ENCODE results near the gene TSPAN9.

DNA sequence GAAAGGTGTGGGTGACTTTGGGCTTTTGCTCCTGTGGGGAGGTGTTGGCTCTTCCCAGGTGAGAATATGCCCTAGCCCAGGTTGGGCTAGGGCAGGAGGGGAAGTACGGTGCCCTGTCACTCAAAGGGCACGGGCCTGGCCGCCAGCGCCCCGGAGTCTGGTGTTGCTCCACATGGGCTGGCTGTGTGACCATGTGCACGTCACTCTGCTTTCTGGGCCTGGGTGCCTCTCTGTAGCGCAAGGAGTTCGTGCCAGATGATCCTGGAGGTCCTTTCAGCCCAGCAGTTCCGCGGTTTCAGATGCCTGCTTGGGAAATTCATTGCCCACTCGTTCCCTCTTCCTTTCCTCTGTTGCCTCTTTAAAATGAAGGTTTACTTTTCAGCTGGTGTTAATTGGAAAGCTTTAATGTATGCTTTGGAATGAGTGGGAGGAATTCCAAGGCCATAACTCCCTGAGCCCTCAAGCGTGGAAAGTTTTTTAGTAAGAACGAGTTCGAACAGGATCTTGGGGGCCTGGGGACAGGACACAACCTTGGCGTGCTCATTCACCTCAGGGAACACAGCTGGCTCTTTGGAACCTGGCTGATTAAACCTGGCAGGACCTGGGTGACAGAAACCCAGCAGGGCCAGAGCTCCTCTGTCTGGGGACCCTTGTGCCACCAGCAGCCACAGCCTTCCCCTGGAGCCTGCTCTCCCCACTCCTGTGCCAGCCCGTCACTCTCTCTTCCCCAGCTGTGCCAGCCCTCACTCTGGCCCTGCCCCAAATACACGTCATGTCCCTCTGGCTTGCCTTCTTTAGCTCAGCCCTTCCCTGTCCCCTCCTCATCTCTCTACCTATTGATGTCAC, 42.8 kb downstream of the TSPAN9 start:
- no peak for TF ChIP-seq CTCF (optimal IDR thresholded peaks at IDR 0.05 in 1 of 3, IDR thresholded peaks at IDR 0.05 in 1 of 3, conservative IDR thresholded peaks at IDR 0.05 in 1 of 3; ENCODE audit: extremely low read depth in 1 of 3, insufficient read depth in 2 of 3, low read length in 3 of 3)
- no peak for TF ChIP-seq EZH2 (IDR thresholded peaks at IDR 0.05; ENCODE audit: low read length)
